CD14-positive monocyte (primary cell): ENCODE data around the gene GPX3. TPM values are rescaled to one million over a fixed set of nuclear protein-coding genes. Genes with fewer than 3 reads are reported as not detected.

Experiments used
- DNase-seq, 3 donors: peaks; one replicate each; pipeline ENCODE4 v3.0.0-alpha.2; 2011 to 2022
- H2AFZ ChIP-seq: 2 replicates; pipeline ENCODE4 v1.6.0; 2012; ENCODE audit warnings: mild to moderate bottlenecking, low read depth, low read length, inconsistent platforms; ENCODE audit not compliant: insufficient read depth, poor library complexity, severe bottlenecking
- H3K27ac ChIP-seq, 2 donors: 1 replicate in 1 of 2; 2 replicates in 1 of 2; pipeline ENCODE4 v1.5.1; 2012 to 2013; ENCODE audit warnings: low read length in 2 of 2, control low read depth in 1 of 2, inconsistent platforms in 1 of 2, low read depth in 1 of 2, mild to moderate bottlenecking in 1 of 2
- H3K27me3 ChIP-seq, 2 donors: one replicate each; pipeline versions ENCODE4 v1.6.0 to v1.6.1; 2011 to 2013; ENCODE audit warnings: low read length in 2 of 2; ENCODE audit not compliant: control insufficient read depth in 2 of 2, insufficient read depth in 2 of 2
- H3K36me3 ChIP-seq, 2 donors: replicated peaks in 1 of 2; 1 replicate in 1 of 2; 2 replicates in 1 of 2; pipeline versions ENCODE4 v1.5.1 to v1.6.1; 2012 to 2013; ENCODE audit warnings: low read length in 2 of 2, control low read depth in 1 of 2, inconsistent platforms in 1 of 2, mild to moderate bottlenecking in 1 of 2; ENCODE audit not compliant: insufficient read depth in 2 of 2, control insufficient read depth in 1 of 2
- H3K4me1 ChIP-seq, 2 donors: 1 replicate in 1 of 2; 2 replicates in 1 of 2; pipeline versions ENCODE4 v1.5.1 to v1.6.1; 2012 to 2013; ENCODE audit warnings: low read length in 2 of 2, control low read depth in 1 of 2, inconsistent platforms in 1 of 2, mild to moderate bottlenecking in 1 of 2, moderate library complexity in 1 of 2; ENCODE audit not compliant: insufficient read depth in 2 of 2, control insufficient read depth in 1 of 2
- H3K4me2 ChIP-seq: replicated peaks from 2 replicates; pipeline ENCODE3; 2012; ENCODE audit warnings: low read length, moderate library complexity, mild to moderate bottlenecking; ENCODE audit not compliant: poor library complexity, severe bottlenecking; ENCODE audit errors: extremely low read depth
- H3K4me3 ChIP-seq, 3 experiments: fragments of 200-600 bp in 1 of 3; sonication (generic) in 1 of 3; replicated peaks in 1 of 3; 1 replicate in 2 of 3; 2 replicates in 1 of 3; pipeline ENCODE4 v1.5.1; 2011 to 2013; ENCODE audit warnings: low read length in 3 of 3, mild to moderate bottlenecking in 3 of 3, control low read depth in 2 of 3, low read depth in 2 of 3, inconsistent platforms in 1 of 3, moderate library complexity in 1 of 3
- H3K79me2 ChIP-seq: 2 replicates; pipeline ENCODE4 v1.6.0; 2012; ENCODE audit warnings: mild to moderate bottlenecking, control low read depth, inconsistent platforms, low read length, moderate library complexity; ENCODE audit not compliant: insufficient read depth
- H3K9ac ChIP-seq: 2 replicates; pipeline ENCODE4 v1.6.0; 2017; ENCODE audit warnings: low read length, mild to moderate bottlenecking; ENCODE audit not compliant: insufficient read depth, poor library complexity, severe bottlenecking
- H3K9me3 ChIP-seq, 2 donors: replicated peaks in 1 of 2; 1 replicate in 1 of 2; 2 replicates in 1 of 2; pipeline versions ENCODE4 v1.5.1 to v1.6.1; 2012 to 2013; ENCODE audit warnings: low read length in 2 of 2, control low read depth in 1 of 2; ENCODE audit not compliant: control insufficient read depth in 1 of 2, insufficient read depth in 1 of 2
- H4K20me1 ChIP-seq: 2 replicates; pipeline ENCODE4 v1.6.0; 2012; ENCODE audit warnings: mild to moderate bottlenecking, low read length, control low read depth, moderate library complexity; ENCODE audit not compliant: insufficient read depth
- H3K27ac Mint-ChIP-seq, 7 donors: one replicate each; pipeline ENCODE4 v1.8.0; 2020; ENCODE audit warnings: mild to moderate bottlenecking in 7 of 7, mixed read lengths in 7 of 7, moderate library complexity in 6 of 7, inconsistent platforms in 2 of 7
- H3K27me3 Mint-ChIP-seq, 3 donors: one replicate each; pipeline ENCODE4 v1.8.0; 2021 to 2022; ENCODE audit warnings: low read depth in 3 of 3, mild to moderate bottlenecking in 3 of 3, mixed read lengths in 3 of 3, moderate library complexity in 3 of 3, inconsistent platforms in 1 of 3
- H3K36me3 Mint-ChIP-seq, 2 donors: one replicate each; pipeline ENCODE4 v1.8.0; 2020; ENCODE audit warnings: mixed read lengths in 2 of 2, inconsistent platforms in 1 of 2, mild to moderate bottlenecking in 1 of 2
- H3K4me1 Mint-ChIP-seq: one replicate; pipeline ENCODE4 v1.8.0; 2020; ENCODE audit warnings: mild to moderate bottlenecking, mixed read lengths
- H3K4me3 Mint-ChIP-seq, 2 donors: one replicate each; pipeline ENCODE4 v1.8.0; 2020; ENCODE audit warnings: mild to moderate bottlenecking in 2 of 2, mixed read lengths in 2 of 2, moderate library complexity in 1 of 2
- H3K9me3 Mint-ChIP-seq, 7 donors: one replicate each; pipeline ENCODE4 v1.8.0; 2020 to 2022; ENCODE audit warnings: mixed read lengths in 7 of 7, mild to moderate bottlenecking in 6 of 7, moderate library complexity in 6 of 7, inconsistent platforms in 2 of 7
- CTCF ChIP-seq: fragments of 200-600 bp; IDR thresholded peaks from one replicate; pipeline ENCODE4 v1.8.0; 2022; ENCODE audit warnings: antibody characterized with exemption, mild to moderate bottlenecking
- WGBS: methylation state at CpG from one replicate; pipeline ENCODE4 v1.1.5; 2013; ENCODE audit warnings: missing lambda C conversion rate; ENCODE audit not compliant: insufficient coverage; 5-methylcytosine and 5-hydroxymethylcytosine counted together
- intact Hi-C, 2 donors: fragments of 100-400 bp; cut with micrococcal nuclease; formaldehyde crosslinking; loops; one replicate each; pipeline versions ENCODE4 v1.15.0 to v1.15.1; 2023
- polyA plus RNA-seq, 3 donors: library from polyadenylated mRNA; depleted of rRNA in 1 of 3; unstranded in 2 of 3; stranded (reverse) in 1 of 3; fragments of 300-500 nt in 2 of 3; fragments of >200 nt in 1 of 3; fragmentation: Illumina TruSeq in 2 of 3; gene quantifications; 1 replicate in 2 of 3; 2 replicates in 1 of 3; pipeline ENCODE4 v1.2.3, GENCODE V29; 2012 to 2021

The GPX3 gene
- polyA plus RNA-seq, 3 donors: 3.5 to 12.7 (median 3.8) TPM

- H3K36me3 Mint-ChIP-seq: no peaks in the 10 kb centered on the region
- no peak for TF ChIP-seq CTCF
- Histone ChIP-seq H3K27ac (no peak overlapping the region), H3K9ac (no peak overlapping the region), H2AFZ (no peak overlapping the region), H3K4me1 (peaks cover 22 to 25% of the 10 kb centered on the region in 2 donors), H3K79me2 (no peaks in the 10 kb centered on the region), H3K4me3 (no peak overlapping the region), H3K36me3 (no peaks in the 10 kb centered on the region), H4K20me1 (no peaks in the 10 kb centered on the region), H3K27me3 (no peaks in the 10 kb centered on the region), H3K9me3 (no peaks in the 10 kb centered on the region), H3K4me2 (no peak overlapping the region)
- intact Hi-C loops: no loop called here
- peaks cover 26% of the 10 kb centered on the region for H3K4me1 Mint-ChIP-seq
- H3K27ac Mint-ChIP-seq: no peak overlapping the region
- 93% methylated on average over 3 of the region's 4 CpGs for WGBS
- no peak for DNase-seq
- H3K9me3 Mint-ChIP-seq: no peaks in the 10 kb centered on the region
- no peak overlapping the region for H3K4me3 Mint-ChIP-seq
- peaks cover 0 to 5% (median 0%) of the 10 kb centered on the region in 3 donors for H3K27me3 Mint-ChIP-seq
Measured at GRCh38 chr5:151008906-151009305, 11.5 kb upstream of the GPX3 start.

- intact Hi-C loops: no loop called here
- Histone ChIP-seq H3K4me2 (no peak overlapping the region), H3K27ac (no peak overlapping the region), H3K4me3 (no peak overlapping the region), H3K36me3 (no peaks in the 10 kb centered on the region), H3K9me3 (no peaks in the 10 kb centered on the region), H3K27me3 (no peaks in the 10 kb centered on the region), H4K20me1 (no peaks in the 10 kb centered on the region), H3K9ac (no peak overlapping the region), H3K79me2 (no peaks in the 10 kb centered on the region), H2AFZ (no peak overlapping the region), H3K4me1 (peaks cover 30 to 31% of the 10 kb centered on the region in 2 donors)
- Mint-ChIP-seq H3K27me3 (peaks cover 0 to 5% (median 0%) of the 10 kb centered on the region in 3 donors), H3K4me3 (no peak overlapping the region), H3K4me1 (peaks cover 31% of the 10 kb centered on the region), H3K9me3 (no peaks in the 10 kb centered on the region), H3K27ac (peak overlapping the region in 3 of 7 donors; percentile 1 to 59 (median 11)), H3K36me3 (no peaks in the 10 kb centered on the region)
- 54% methylated on average over 5 of the region's 6 CpGs for WGBS
- TF ChIP-seq CTCF: no peak
- peak in 2 of 3 donors; percentile 25 to 36 for DNase-seq
Measured at GRCh38 chr5:151012862-151013261, 7.5 kb upstream of the GPX3 start.
